Lower leg skin (tissue), 3 donors: ENCODE measurements around the gene C1QTNF1.

Source experiments
- POLR2A ChIP-seq, 2 donors: fragments of 450-650 bp; IDR thresholded peaks; one replicate each; pipeline ENCODE4 v1.6.1; 2016 to 2017; ENCODE audit warnings: antibody characterized with exemption in 2 of 2, mild to moderate bottlenecking in 1 of 2, moderate library complexity in 1 of 2
- TF ChIP-seq, protein P1 (sequence below), 3 donors: fragments of 450-650 bp; IDR thresholded peaks; one replicate each; pipeline ENCODE4 v1.5.1; 2016; ENCODE audit warnings: antibody characterized with exemption in 3 of 3, mild to moderate bottlenecking in 3 of 3, moderate library complexity in 2 of 3

DNA sequence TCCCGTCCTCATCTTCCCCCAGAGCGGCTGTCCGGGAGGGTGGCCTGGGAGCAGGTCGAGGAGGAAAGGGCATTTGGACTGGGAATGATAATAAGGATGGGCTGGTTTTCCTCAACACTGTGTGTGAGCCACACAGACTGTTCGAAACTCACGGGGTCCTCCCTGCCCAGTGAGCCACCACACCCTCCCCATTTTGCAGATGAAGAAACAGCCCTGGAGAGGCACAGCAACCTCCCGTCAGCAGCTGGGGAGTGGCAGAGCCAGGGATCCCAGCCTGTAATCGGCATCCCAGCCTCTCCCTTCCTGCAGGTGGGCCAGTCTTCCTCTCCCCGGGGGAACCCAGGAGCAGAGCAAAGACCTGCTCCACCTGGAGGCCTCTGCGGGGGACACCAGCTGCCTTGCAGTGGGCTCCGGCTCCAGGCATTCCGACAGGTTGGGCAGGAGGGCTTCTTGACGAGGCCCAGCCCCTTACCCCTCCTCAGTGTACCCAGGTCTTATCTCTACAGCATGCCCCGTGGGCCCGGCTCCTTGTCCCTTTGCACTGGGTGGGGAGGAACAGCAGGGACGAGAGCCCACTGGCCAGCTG is 74.4 kb downstream of the C1QTNF1 start:
- TF ChIP-seq, protein P1, sequence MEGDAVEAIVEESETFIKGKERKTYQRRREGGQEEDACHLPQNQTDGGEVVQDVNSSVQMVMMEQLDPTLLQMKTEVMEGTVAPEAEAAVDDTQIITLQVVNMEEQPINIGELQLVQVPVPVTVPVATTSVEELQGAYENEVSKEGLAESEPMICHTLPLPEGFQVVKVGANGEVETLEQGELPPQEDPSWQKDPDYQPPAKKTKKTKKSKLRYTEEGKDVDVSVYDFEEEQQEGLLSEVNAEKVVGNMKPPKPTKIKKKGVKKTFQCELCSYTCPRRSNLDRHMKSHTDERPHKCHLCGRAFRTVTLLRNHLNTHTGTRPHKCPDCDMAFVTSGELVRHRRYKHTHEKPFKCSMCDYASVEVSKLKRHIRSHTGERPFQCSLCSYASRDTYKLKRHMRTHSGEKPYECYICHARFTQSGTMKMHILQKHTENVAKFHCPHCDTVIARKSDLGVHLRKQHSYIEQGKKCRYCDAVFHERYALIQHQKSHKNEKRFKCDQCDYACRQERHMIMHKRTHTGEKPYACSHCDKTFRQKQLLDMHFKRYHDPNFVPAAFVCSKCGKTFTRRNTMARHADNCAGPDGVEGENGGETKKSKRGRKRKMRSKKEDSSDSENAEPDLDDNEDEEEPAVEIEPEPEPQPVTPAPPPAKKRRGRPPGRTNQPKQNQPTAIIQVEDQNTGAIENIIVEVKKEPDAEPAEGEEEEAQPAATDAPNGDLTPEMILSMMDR (IDR thresholded peaks at IDR 0.05), result no peak
- no peak for TF ChIP-seq POLR2A (IDR thresholded peaks at IDR 0.05)
